SK-N-SH (cell line): ENCODE data around the gene ECI1. TPM values are rescaled to one million over a fixed set of nuclear protein-coding genes. Genes with fewer than 3 reads are reported as not detected.
A peak's percentile ranks its signal among the peaks of the same experiment; 100 is the strongest.

ENCODE experiments used
- CTCF ChIA-PET: fragments of 300-600, 350-600 bp; formaldehyde crosslinking; extraction: SDS; loops from one replicate; lab custom pipeline; 2021; lab: Yijun Ruan, JAX
- POLR2A ChIA-PET: fragments of 350-600 bp; sonication (Branson Sonifier 250); formaldehyde crosslinking; extraction: SDS; loops from one replicate; lab custom pipeline; 2020; ENCODE audit warnings: antibody characterized with exemption, inconsistent platforms; lab: Yijun Ruan, JAX
- DNase-seq: peaks from one replicate; pipeline ENCODE4 v3.0.0; 2012
- H2AFZ ChIP-seq: fragments of 200-600 bp; sonication (generic); 2 replicates; pipeline ENCODE4 v1.8.1; 2016; ENCODE audit warnings: antibody characterized with exemption, mild to moderate bottlenecking, low read depth
- H3F3A ChIP-seq: fragments of 200-600 bp; sonication (generic); replicated peaks from 2 replicates; pipeline ENCODE3; 2016; ENCODE audit warnings: antibody characterized with exemption, mild to moderate bottlenecking; ENCODE audit not compliant: insufficient read depth
- H3K27ac ChIP-seq, 2 experiments: fragments of 200-500 bp in 1 of 2; fragments of 200-600 bp in 1 of 2; sonication (Bioruptor generic) in 1 of 2; sonication (generic), shearing (Covaris generic) in 1 of 2; 2 replicates each; pipeline versions ENCODE4 v1.5.1 to v1.6.1; 2014 to 2016; ENCODE audit warnings: low read depth in 2 of 2, inconsistent platforms in 1 of 2, low read length in 1 of 2, mild to moderate bottlenecking in 1 of 2, mixed read lengths in 1 of 2
- H3K27me3 ChIP-seq: fragments of 200-600 bp; sonication (generic), shearing (Covaris generic); 2 replicates; pipeline ENCODE4 v1.6.1; 2016; ENCODE audit warnings: mixed run types; ENCODE audit not compliant: insufficient read depth
- H3K36me3 ChIP-seq, 2 experiments: fragments of 200-500 bp in 1 of 2; fragments of 200-600 bp in 1 of 2; sonication (Bioruptor generic) in 1 of 2; sonication (generic) in 1 of 2; replicated peaks in 1 of 2; 2 replicates each; pipeline versions ENCODE3 to v1.5.1; 2014 to 2016; ENCODE audit warnings: low read length in 1 of 2, mild to moderate bottlenecking in 1 of 2; ENCODE audit not compliant: insufficient read depth in 2 of 2, control insufficient read depth in 1 of 2
- H3K4me1 ChIP-seq, 2 experiments: fragments of 200-500 bp in 1 of 2; fragments of 200-600 bp in 1 of 2; sonication (Bioruptor generic) in 1 of 2; sonication (generic), shearing (Covaris generic) in 1 of 2; 2 replicates each; pipeline versions ENCODE4 v1.5.1 to v1.6.1; 2014 to 2016; ENCODE audit warnings: low read depth in 1 of 2, low read length in 1 of 2, mixed run types in 1 of 2; ENCODE audit not compliant: insufficient read depth in 2 of 2, control insufficient read depth in 1 of 2
- H3K4me2 ChIP-seq: fragments of 200-600 bp; sonication (generic), shearing (Covaris generic); 2 replicates; pipeline ENCODE4 v1.6.1; 2017; ENCODE audit warnings: mixed run types
- H3K4me3 ChIP-seq, 2 experiments: fragments of 200-500 bp in 1 of 2; fragments of 200-600 bp in 1 of 2; sonication (Bioruptor generic) in 1 of 2; sonication (generic), shearing (Covaris generic) in 1 of 2; 2 replicates each; pipeline versions ENCODE4 v1.5.1 to v1.8.1; 2014 to 2016; ENCODE audit warnings: low read depth in 2 of 2, inconsistent platforms in 1 of 2, low read length in 1 of 2, mild to moderate bottlenecking in 1 of 2, mixed read lengths in 1 of 2, moderate library complexity in 1 of 2
- H3K79me2 ChIP-seq: fragments of 200-600 bp; sonication (generic); 2 replicates; pipeline ENCODE4 v1.8.1; 2017; ENCODE audit warnings: mild to moderate bottlenecking; ENCODE audit not compliant: insufficient read depth
- H3K9ac ChIP-seq: fragments of 200-600 bp; sonication (generic); 2 replicates; pipeline ENCODE4 v1.6.1; 2017; ENCODE audit warnings: mixed run types
- H3K9me2 ChIP-seq: fragments of 200-600 bp; sonication (generic); 2 replicates; pipeline ENCODE4 v1.6.1; 2017; ENCODE audit warnings: mixed run types
- H3K9me3 ChIP-seq: fragments of 200-600 bp; sonication (generic); 2 replicates; pipeline ENCODE4 v1.6.1; 2017; ENCODE audit warnings: mixed run types, mild to moderate bottlenecking, moderate library complexity
- H4K20me1 ChIP-seq: fragments of 200-600 bp; sonication (generic); 2 replicates; pipeline ENCODE4 v1.6.1; 2017; ENCODE audit warnings: mild to moderate bottlenecking, mixed run types; ENCODE audit not compliant: insufficient read depth
- CHD2 ChIP-seq: fragments of 150-350 bp; IDR thresholded peaks from 2 replicates; pipeline ENCODE4 v1.6.1; 2018; ENCODE audit warnings: low read length; ENCODE audit not compliant: partially characterized antibody
- FOSL2 ChIP-seq: IDR thresholded peaks from 2 replicates; pipeline ENCODE4 v1.4.0; 2012; ENCODE audit warnings: low read depth, mild to moderate bottlenecking, moderate library complexity, borderline replicate concordance
- MXI1 ChIP-seq: IDR thresholded peaks from 2 replicates; pipeline ENCODE4 v1.6.1; 2012; ENCODE audit warnings: mild to moderate bottlenecking, low read depth, low read length, improper control_type of control experiment
- PBX3 ChIP-seq: IDR thresholded peaks from 2 replicates; pipeline ENCODE4; 2012
- POLR2AphosphoS5 ChIP-seq: IDR thresholded peaks from 2 replicates; pipeline ENCODE4 v1.6.1; 2012; ENCODE audit warnings: low read depth, low read length
- RFX5 ChIP-seq: IDR thresholded peaks from 2 replicates; pipeline ENCODE4 v1.6.1; 2012; ENCODE audit warnings: mild to moderate bottlenecking, improper control_type of control experiment, low read length
- SIN3A ChIP-seq: IDR thresholded peaks from 2 replicates; pipeline ENCODE4 v1.6.1; 2012; ENCODE audit warnings: low read depth, mild to moderate bottlenecking, low read length, moderate library complexity, borderline replicate concordance
- TCF12 ChIP-seq: IDR thresholded peaks from 2 replicates; pipeline ENCODE4 v1.4.0; 2012
- USF2 ChIP-seq: fragments of 150-350 bp; IDR thresholded peaks from 2 replicates; pipeline ENCODE4 v1.6.1; 2017; ENCODE audit warnings: antibody characterized with exemption, low read length, low read depth, borderline replicate concordance
- WGBS: methylation state at CpG from one replicate; pipeline ENCODE4 v1.1.6; 2017; ENCODE audit warnings: low lambda C conversion rate; 5-methylcytosine and 5-hydroxymethylcytosine counted together
- polyA plus RNA-seq, 3 experiments: library from polyadenylated mRNA; depleted of rRNA; stranded (reverse); fragments of >200 nt; gene quantifications; 2 replicates each; pipeline ENCODE4 v1.2.3, GENCODE V29; 2012

The ECI1 gene
- polyA plus RNA-seq, 1 of the 3 experiments (the other 2 are of a cell fraction), result 61.8 TPM

DNA sequence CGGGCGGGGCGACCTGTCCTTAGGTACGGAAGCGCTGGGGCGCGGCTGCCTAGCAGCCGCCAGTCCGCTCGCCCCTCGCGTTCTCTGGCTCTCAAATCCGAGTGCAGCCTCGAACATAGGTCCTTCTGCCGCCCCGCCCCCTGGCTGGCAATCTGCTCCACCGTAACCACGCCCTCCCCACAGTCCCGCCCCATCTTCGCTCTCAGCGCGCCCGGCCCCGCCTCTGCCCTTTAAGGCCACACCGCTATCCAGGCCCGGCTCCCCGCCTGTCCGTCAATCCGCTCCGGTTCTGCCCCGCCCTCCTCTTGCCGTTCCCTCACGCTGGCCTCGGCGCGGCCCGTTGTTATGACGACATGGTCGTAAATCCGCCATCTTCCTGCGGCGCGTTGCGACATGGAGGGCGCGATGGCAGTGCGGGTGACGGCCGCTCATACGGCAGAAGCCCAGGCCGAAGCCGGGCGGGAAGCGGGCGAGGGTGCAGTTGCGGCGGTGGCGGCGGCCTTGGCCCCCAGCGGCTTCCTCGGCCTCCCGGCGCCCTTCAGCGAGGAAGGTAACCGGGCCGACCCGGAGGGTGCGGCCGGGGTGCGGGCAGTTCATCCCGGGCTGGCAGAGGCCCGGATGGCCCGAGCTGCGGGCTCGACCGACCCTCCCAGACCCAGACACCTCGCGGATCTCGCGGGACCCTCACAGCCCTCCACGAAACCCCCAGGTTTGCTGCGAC lies 28.0 kb downstream of the ECI1 start, which contains the start of gene E4F1 (continued):
- TF ChIP-seq PBX3, result peak; percentile 98
- TF ChIP-seq SIN3A, result peak; percentile 94; the same call in 1 of the 2 replicates
- TF ChIP-seq MXI1, result peak; percentile 97
- TF ChIP-seq RFX5, result no peak

DNA sequence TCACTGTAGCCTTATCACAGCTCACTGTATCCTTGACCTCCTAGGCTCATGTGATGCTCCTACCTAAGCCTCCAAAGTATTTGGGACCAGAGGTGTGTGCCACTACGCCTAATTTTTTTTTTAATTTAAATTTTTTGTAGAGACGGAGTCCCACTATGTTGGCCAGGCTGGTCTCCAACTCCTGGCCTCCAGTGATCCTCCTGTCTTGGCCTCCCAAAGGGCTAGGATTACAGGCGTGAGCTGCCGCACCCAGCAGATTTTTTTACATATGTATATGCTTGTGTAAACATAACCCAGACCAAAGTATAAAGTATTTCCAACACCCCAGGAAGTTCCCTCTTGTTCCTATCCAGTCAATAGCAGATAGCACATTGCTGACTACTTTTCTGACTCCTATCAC lies 35.1 kb downstream of the ECI1 start:
- no peak overlapping the region for H2AFZ ChIP-seq
- POLR2A ChIA-PET, result interaction anchor here (0.7 to 1.1 kb wide), 2 partner anchors 35 to 70 kb away, joined by 3 read pairs; partner anchors contain the start of gene ECI1
- CTCF ChIA-PET, result no interaction called here

DNA sequence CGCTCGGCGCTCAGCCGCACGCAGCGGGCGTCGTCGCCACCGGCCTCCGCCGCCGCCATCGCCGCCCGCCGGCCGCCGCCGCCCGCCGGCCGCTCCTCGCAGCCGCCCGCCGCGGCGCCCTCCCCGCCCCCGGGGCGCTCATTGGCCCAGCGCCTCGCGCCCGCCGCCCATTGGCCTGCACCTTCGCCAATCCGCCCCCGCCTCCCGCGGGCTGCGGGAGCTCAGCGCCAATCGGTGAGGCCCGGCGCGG lies 36.7 kb downstream of the ECI1 start, which contains the start of gene PGP:
TSS of gene PGP (minus strand) at position 122 of the 250 bp plus-strand sequence. CDS start at position 59, 63 bp downstream.
- CTCF ChIA-PET, result interaction anchor here (1.2 to 1.5 kb wide), 2 partner anchors 20 to 216 kb away, joined by 3 read pairs; no protein-coding TSS in a partner anchor
- WGBS, result 0% methylated on average over 9 of the region's 48 CpGs
- TF ChIP-seq CHD2, result peak; percentile 77
- TF ChIP-seq POLR2AphosphoS5, result no peak
- no peak for TF ChIP-seq USF2

More for the DNA sequence above, 35.1 kb downstream of the ECI1 start:
- peaks cover 11% of the 10 kb centered on the region; the same call in 1 of the 2 replicates for H4K20me1 ChIP-seq
- H3F3A ChIP-seq, result peaks cover 4% of the 10 kb centered on the region
- no peaks in the 10 kb centered on the region for H3K27me3 ChIP-seq
- no peak overlapping the region for H3K4me2 ChIP-seq
- peaks cover 19% of the 10 kb centered on the region for H3K79me2 ChIP-seq
- no peaks in the 10 kb centered on the region for H3K9me2 ChIP-seq
- no peaks in the 10 kb centered on the region for H3K9me3 ChIP-seq
- TF ChIP-seq TCF12 (no peak), FOSL2 (no peak)
- H3K36me3 ChIP-seq, result peaks cover 0 to 7% of the 10 kb centered on the region in 2 experiments
- 98% methylated on average over 4 of the region's 4 CpGs for WGBS
- H3K27ac ChIP-seq, result no peak overlapping the region
- H3K4me3 ChIP-seq, result no peak overlapping the region
- H3K9ac ChIP-seq, result no peak overlapping the region
- no peak for DNase-seq
- peaks cover 11 to 18% of the 10 kb centered on the region in 2 experiments; a peak in 2 of 4 replicates for H3K4me1 ChIP-seq

More for the DNA sequence above, 36.7 kb downstream of the ECI1 start, which contains the start of gene PGP:
- no peak for DNase-seq
- H3K27me3 ChIP-seq, result no peaks in the 10 kb centered on the region
- peaks cover 11% of the 10 kb centered on the region; the same call in 1 of the 2 replicates for H4K20me1 ChIP-seq
- peak within 1 kb of the TSS; percentile 75 to 85 for H3K4me3 ChIP-seq
- H3K9me2 ChIP-seq, result no peaks in the 10 kb centered on the region
- peak within 1 kb of the TSS; percentile 81 for H3K9ac ChIP-seq
- peaks cover 11 to 22% of the 10 kb centered on the region in 2 experiments; a peak in 2 of 4 replicates for H3K4me1 ChIP-seq
- peak within 1 kb of the TSS; percentile 94 for H3K4me2 ChIP-seq
- peak within 1 kb of the TSS; percentile 91 for H2AFZ ChIP-seq
- H3K36me3 ChIP-seq, result peaks cover 0 to 10% of the 10 kb centered on the region in 2 experiments
- H3K9me3 ChIP-seq, result no peaks in the 10 kb centered on the region
- H3K27ac ChIP-seq, result peak within 1 kb of the TSS; percentile 85 to 97
- peaks cover 4% of the 10 kb centered on the region for H3F3A ChIP-seq
- POLR2A ChIA-PET, result interaction anchor here (0.5 to 1.6 kb wide), 4 partner anchors 8 to 318 kb away, joined by 3 to 5 read pairs (median 4); partner anchors contain the start of gene TRAF7
- H3K79me2 ChIP-seq, result peaks cover 19% of the 10 kb centered on the region
